Chondrocyte (in vitro differentiated cells): ENCODE data around the gene GFI1B. TPM values are rescaled to one million over a fixed set of nuclear protein-coding genes. Genes with fewer than 3 reads are reported as not detected.

Experiments
- DNase-seq: peaks from one replicate; pipeline ENCODE4 v3.0.0; 2021; ENCODE audit warnings: mixed read lengths, low spot score
- H3K27ac Mint-ChIP-seq: one replicate; pipeline ENCODE4 v1.8.0; 2021; ENCODE audit warnings: mild to moderate bottlenecking, moderate library complexity, mixed read lengths; ENCODE audit not compliant: unreplicated experiment
- H3K27me3 Mint-ChIP-seq: 2 replicates; pipeline ENCODE4 v1.8.0; 2021; ENCODE audit warnings: low read depth, mixed read lengths
- H3K36me3 Mint-ChIP-seq: 2 replicates; pipeline ENCODE4 v1.8.0; 2021; ENCODE audit warnings: low read depth, mixed read lengths
- H3K4me1 Mint-ChIP-seq: 2 replicates; pipeline ENCODE4 v1.8.0; 2021; ENCODE audit warnings: low read depth, mild to moderate bottlenecking, mixed read lengths
- H3K4me3 Mint-ChIP-seq: one replicate; pipeline ENCODE4 v1.8.0; 2021; ENCODE audit warnings: mild to moderate bottlenecking, moderate library complexity, mixed read lengths; ENCODE audit not compliant: unreplicated experiment
- H3K9me3 Mint-ChIP-seq: 2 replicates; pipeline ENCODE4 v1.8.0; 2021; ENCODE audit warnings: low read depth, mixed read lengths
- CTCF ChIP-seq: fragments of 200-600 bp; sonication (generic); IDR thresholded peaks from 2 replicates; pipeline ENCODE4 v1.5.0; 2021; ENCODE audit warnings: antibody characterized with exemption, mild to moderate bottlenecking, moderate library complexity
- long read RNA-seq: library from polyadenylated mRNA; stranded (forward); transcript quantifications from one replicate; pipeline ENCODE4 v2.0.0, GENCODE V29; 2021
- total RNA-seq: library from RNA; stranded (reverse); gene quantifications from 3 replicates; pipeline ENCODE4 v1.2.1, GENCODE V29; 2021

GFI1B gene
- not detected in 3 replicates for total RNA-seq
- long read RNA-seq: 0 reads

- H3K4me1 Mint-ChIP-seq: no peaks in the 10 kb centered on the region
- H3K9me3 Mint-ChIP-seq: no peaks in the 10 kb centered on the region
Measured at GRCh38 chr9:132978451-132979131, at the start of gene GFI1B. GFI1B (plus strand) TSS chr9:132978694; CDS start chr9:132986679, 7,985 bp downstream.

GRCh38 chr9:132931178-132931735, 47.2 kb upstream of the GFI1B start:
- peaks cover 20% of the 10 kb centered on the region for H3K36me3 Mint-ChIP-seq
- H3K4me1 Mint-ChIP-seq: peaks cover 4% of the 10 kb centered on the region
- no peak overlapping the region for H3K4me3 Mint-ChIP-seq
- H3K27ac Mint-ChIP-seq: no peak overlapping the region
- no peaks in the 10 kb centered on the region for H3K27me3 Mint-ChIP-seq
- TF ChIP-seq CTCF: no peak
- H3K9me3 Mint-ChIP-seq: no peaks in the 10 kb centered on the region
- no peak for DNase-seq

More at GRCh38 chr9:132978451-132979131, at the start of gene GFI1B:
- DNase-seq: no peak
- H3K4me3 Mint-ChIP-seq: no peak within 1 kb of the TSS
- H3K36me3 Mint-ChIP-seq: no peaks in the 10 kb centered on the region
- H3K27ac Mint-ChIP-seq: no peak within 1 kb of the TSS
- H3K27me3 Mint-ChIP-seq: peaks cover 55% of the 10 kb centered on the region
- no peak for TF ChIP-seq CTCF

- no peaks in the 10 kb centered on the region for H3K9me3 Mint-ChIP-seq
- H3K4me3 Mint-ChIP-seq: no peak overlapping the region
- H3K27me3 Mint-ChIP-seq: no peaks in the 10 kb centered on the region
- H3K36me3 Mint-ChIP-seq: peaks cover 9% of the 10 kb centered on the region
- H3K27ac Mint-ChIP-seq: no peak overlapping the region
- H3K4me1 Mint-ChIP-seq: peaks cover 4% of the 10 kb centered on the region
- no peak for TF ChIP-seq CTCF
- no peak for DNase-seq
Measured at GRCh38 chr9:132935026-132935425, 43.5 kb upstream of the GFI1B start.

GRCh38 chr9:132937463-132937901, 41.0 kb upstream of the GFI1B start:
- TF ChIP-seq CTCF: no peak
- H3K36me3 Mint-ChIP-seq: peaks cover 5% of the 10 kb centered on the region
- H3K9me3 Mint-ChIP-seq: no peaks in the 10 kb centered on the region
- H3K4me3 Mint-ChIP-seq: no peak overlapping the region
- H3K27me3 Mint-ChIP-seq: no peaks in the 10 kb centered on the region
- H3K27ac Mint-ChIP-seq: no peak overlapping the region
- H3K4me1 Mint-ChIP-seq: peaks cover 6% of the 10 kb centered on the region
- DNase-seq: no peak

- DNase-seq: no peak
- H3K9me3 Mint-ChIP-seq: no peaks in the 10 kb centered on the region
- no peaks in the 10 kb centered on the region for H3K27me3 Mint-ChIP-seq
- H3K36me3 Mint-ChIP-seq: no peaks in the 10 kb centered on the region
- H3K4me3 Mint-ChIP-seq: no peak overlapping the region
- TF ChIP-seq CTCF: no peak
- H3K27ac Mint-ChIP-seq: no peak overlapping the region
- peaks cover 20% of the 10 kb centered on the region for H3K4me1 Mint-ChIP-seq
Measured at GRCh38 chr9:132939169-132939568, 39.3 kb upstream of the GFI1B start.
